CD8-positive, alpha-beta memory T cell (primary cell): ENCODE data around the gene TOR1A. TPM values are rescaled to one million over a fixed set of nuclear protein-coding genes. Genes with fewer than 3 reads are reported as not detected.
A peak's percentile ranks its signal among the peaks of the same experiment; 100 is the strongest.

Source experiments
- CTCF ChIA-PET: fragments of 350-600 bp; sonication (Branson Sonifier 250); formaldehyde crosslinking; loops from one replicate; lab custom pipeline; 2021; ENCODE audit warnings: antibody characterized with exemption; lab: Charles Lee
- POLR2A ChIA-PET: fragments of 350-600 bp; sonication (Branson Sonifier 250); formaldehyde crosslinking; loops from one replicate; lab custom pipeline; 2021; ENCODE audit warnings: antibody characterized with exemption; lab: Charles Lee
- DNase-seq, 5 donors: peaks; one replicate each; pipeline versions ENCODE4 v3.0.0 to v3.0.0-alpha.2; 2020 to 2022; ENCODE audit warnings: mixed read lengths in 1 of 5
- H3K27ac ChIP-seq: one replicate; pipeline ENCODE4 v1.7.0; 2013; ENCODE audit warnings: low read depth, mild to moderate bottlenecking, low read length, moderate library complexity
- H3K27me3 ChIP-seq: 2 replicates; pipeline ENCODE4 v1.7.0; 2013; ENCODE audit warnings: low read length, mild to moderate bottlenecking; ENCODE audit not compliant: insufficient read depth, poor library complexity, severe bottlenecking
- H3K36me3 ChIP-seq: 2 replicates; pipeline ENCODE4 v1.7.0; 2013; ENCODE audit warnings: mild to moderate bottlenecking, low read length, moderate library complexity; ENCODE audit not compliant: insufficient read depth
- H3K4me1 ChIP-seq: 2 replicates; pipeline ENCODE4 v1.7.0; 2013; ENCODE audit warnings: mild to moderate bottlenecking, low read length, moderate library complexity; ENCODE audit not compliant: insufficient read depth
- H3K4me3 ChIP-seq: 2 replicates; pipeline ENCODE4 v1.7.0; 2013; ENCODE audit warnings: mild to moderate bottlenecking, low read length
- H3K9me3 ChIP-seq: 2 replicates; pipeline ENCODE4 v1.7.0; 2013; ENCODE audit warnings: mild to moderate bottlenecking, low read length
- H3K27ac Mint-ChIP-seq, 8 donors: one replicate each; pipeline ENCODE4 v1.8.0; 2020 to 2021; ENCODE audit warnings: mixed read lengths in 8 of 8, mild to moderate bottlenecking in 6 of 8, inconsistent platforms in 3 of 8, moderate library complexity in 3 of 8
- H3K27me3 Mint-ChIP-seq, 2 donors: one replicate each; pipeline ENCODE4 v1.8.0; 2020 to 2021; ENCODE audit warnings: mixed read lengths in 2 of 2, mild to moderate bottlenecking in 1 of 2, moderate library complexity in 1 of 2
- H3K36me3 Mint-ChIP-seq, 3 donors: one replicate each; pipeline ENCODE4 v1.8.0; 2020 to 2021; ENCODE audit warnings: mixed read lengths in 3 of 3, inconsistent platforms in 1 of 3, mild to moderate bottlenecking in 1 of 3
- H3K4me1 Mint-ChIP-seq, 3 donors: one replicate each; pipeline ENCODE4 v1.8.0; 2020 to 2021; ENCODE audit warnings: mixed read lengths in 3 of 3, inconsistent platforms in 1 of 3, mild to moderate bottlenecking in 1 of 3
- H3K4me3 Mint-ChIP-seq, 7 donors: one replicate each; pipeline ENCODE4 v1.8.0; 2020 to 2021; ENCODE audit warnings: mixed read lengths in 7 of 7, mild to moderate bottlenecking in 6 of 7, moderate library complexity in 4 of 7, inconsistent platforms in 2 of 7
- H3K9me3 Mint-ChIP-seq, 5 donors: one replicate each; pipeline ENCODE4 v1.8.0; 2020 to 2022; ENCODE audit warnings: mixed read lengths in 5 of 5, mild to moderate bottlenecking in 3 of 5, moderate library complexity in 2 of 5, inconsistent platforms in 1 of 5
- polyA plus RNA-seq: library from polyadenylated mRNA; unstranded; fragments of 300-500 nt; fragmentation: Illumina TruSeq; gene quantifications from one replicate; pipeline ENCODE4 v1.2.3, GENCODE V29; 2021
- total RNA-seq, 2 experiments: library from RNA; stranded (reverse); gene quantifications; one replicate each; pipeline ENCODE4 v1.2.3, GENCODE V29; 2021

The TOR1A gene
- total and polyA plus RNA-seq, 3 experiments from 2014 or later: 53.8 to 73.8 (median 53.9) TPM

DNA sequence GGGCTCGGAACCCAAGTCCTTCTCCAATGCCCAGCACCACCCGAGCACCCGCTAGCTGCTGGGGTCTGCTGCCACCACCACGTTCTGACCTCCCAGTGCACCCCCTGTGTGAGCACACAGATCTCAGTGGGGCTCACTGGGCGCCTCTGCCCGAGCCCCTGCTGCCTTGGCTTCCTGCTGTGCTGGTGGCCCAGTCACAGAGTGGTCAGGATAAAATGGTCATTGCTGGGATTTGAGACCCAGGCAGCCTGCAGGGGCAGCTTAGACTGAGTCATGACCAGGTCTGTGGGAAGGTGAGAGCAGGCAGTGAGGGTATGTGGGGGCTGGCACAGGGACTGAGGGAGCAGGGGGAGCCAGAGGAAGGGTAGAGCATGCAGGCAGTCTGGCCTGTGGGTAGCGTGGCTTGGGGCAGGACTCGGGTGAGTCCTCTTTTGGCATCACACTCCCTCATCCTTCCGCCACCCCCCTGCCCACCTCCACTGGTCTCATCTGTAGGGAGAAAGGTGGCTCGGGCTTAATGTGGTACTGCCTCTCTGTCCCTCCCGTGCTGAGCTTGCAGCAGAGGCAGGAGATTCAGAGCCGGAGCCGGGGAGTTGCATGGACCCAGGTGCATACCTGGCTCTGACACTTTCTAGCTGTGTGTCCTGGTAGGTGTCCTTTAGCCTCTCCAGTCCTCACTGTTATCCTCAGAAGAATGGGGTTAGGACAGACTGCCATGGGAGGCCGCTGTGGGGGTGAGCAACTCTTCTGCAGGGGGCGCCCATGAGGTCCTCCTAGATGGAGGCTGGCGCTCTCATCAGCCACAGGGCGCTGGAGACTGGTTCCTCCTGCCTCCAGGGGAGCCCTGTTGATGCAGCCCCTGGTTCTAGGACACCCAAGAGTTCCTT lies 43.4 kb upstream of the TOR1A start:
- no peaks in the 10 kb centered on the region for H3K9me3 Mint-ChIP-seq
- Histone ChIP-seq H3K36me3 (peaks cover 6% of the 10 kb centered on the region), H3K4me1 (peaks cover 94% of the 10 kb centered on the region), H3K9me3 (no peaks in the 10 kb centered on the region), H3K4me3 (peak overlapping the region; percentile 18), H3K27ac (no peak overlapping the region), H3K27me3 (no peaks in the 10 kb centered on the region)
- H3K27ac Mint-ChIP-seq: peak overlapping the region; percentile 55 to 97 (median 92)
- peaks cover 7 to 52% (median 22%) of the 10 kb centered on the region in 3 donors for H3K36me3 Mint-ChIP-seq
- H3K4me1 Mint-ChIP-seq: peaks cover 67 to 94% (median 80%) of the 10 kb centered on the region in 3 donors
- H3K27me3 Mint-ChIP-seq: no peaks in the 10 kb centered on the region
- ChIA-PET POLR2A (interaction anchor here (0.5 to 1.6 kb wide), 5 partner anchors 16 to 81 kb away, joined by 3 to 11 read pairs (median 6); no protein-coding TSS in a partner anchor), CTCF (interaction anchor here (1.3 to 2.7 kb wide), 3 partner anchors 18 to 22 kb away, joined by 3 to 9 read pairs (median 7); no protein-coding TSS in a partner anchor)
- peak overlapping the region; percentile 37 to 76 (median 60) for H3K4me3 Mint-ChIP-seq
- peak in 1 of 5 donors; percentile 27 for DNase-seq

- H3K9me3 ChIP-seq: no peaks in the 10 kb centered on the region
- no peaks in the 10 kb centered on the region for H3K27me3 ChIP-seq
- ChIA-PET CTCF (interaction anchor here (1.0 kb wide), 1 partner anchor 18 kb away, joined by 3 read pairs; no protein-coding TSS in a partner anchor), POLR2A (interaction anchor here (1.2 kb wide), 1 partner anchor 22 kb away, joined by 4 read pairs; no protein-coding TSS in a partner anchor)
- peak overlapping the region; percentile 55 to 97 (median 92) for H3K27ac Mint-ChIP-seq
- peaks cover 7 to 53% (median 22%) of the 10 kb centered on the region in 3 donors for H3K36me3 Mint-ChIP-seq
- peak overlapping the region; percentile 33 for H3K4me3 ChIP-seq
- H3K9me3 Mint-ChIP-seq: no peaks in the 10 kb centered on the region
- DNase-seq: peak in 3 of 5 donors; percentile 28 to 81 (median 60)
- H3K4me3 Mint-ChIP-seq: peak overlapping the region; percentile 10 to 85 (median 63)
- H3K36me3 ChIP-seq: peaks cover 11% of the 10 kb centered on the region
- H3K27me3 Mint-ChIP-seq: no peaks in the 10 kb centered on the region
- peaks cover 98% of the 10 kb centered on the region for H3K4me1 ChIP-seq
- no peak overlapping the region for H3K27ac ChIP-seq
- H3K4me1 Mint-ChIP-seq: peaks cover 69 to 95% (median 78%) of the 10 kb centered on the region in 3 donors
Observed at GRCh38 chr9:129866394-129867135, 42.6 kb upstream of the TOR1A start.

GRCh38 chr9:129865668-129866320 lies 41.9 kb upstream of the TOR1A start:
- H3K27me3 Mint-ChIP-seq: no peaks in the 10 kb centered on the region
- H3K36me3 ChIP-seq: peaks cover 18% of the 10 kb centered on the region
- H3K9me3 ChIP-seq: no peaks in the 10 kb centered on the region
- H3K9me3 Mint-ChIP-seq: no peaks in the 10 kb centered on the region
- H3K27ac Mint-ChIP-seq: peak overlapping the region; percentile 55 to 97 (median 93)
- peak overlapping the region; percentile 33 for H3K4me3 ChIP-seq
- H3K27me3 ChIP-seq: no peaks in the 10 kb centered on the region
- peak overlapping the region in 5 of 7 donors; percentile 30 to 85 (median 63) for H3K4me3 Mint-ChIP-seq
- DNase-seq: no peak
- H3K27ac ChIP-seq: no peak overlapping the region
- H3K36me3 Mint-ChIP-seq: peaks cover 7 to 55% (median 19%) of the 10 kb centered on the region in 3 donors
- POLR2A ChIA-PET: interaction anchor here (0.7 to 1.2 kb wide), 2 partner anchors 23 to 125 kb away, joined by 3 to 4 read pairs; no protein-coding TSS in a partner anchor
- peaks cover 98% of the 10 kb centered on the region for H3K4me1 ChIP-seq
- CTCF ChIA-PET: interaction anchor here (1.0 to 1.7 kb wide), 3 partner anchors 19 to 21 kb away, joined by 3 to 6 read pairs (median 5); no protein-coding TSS in a partner anchor
- H3K4me1 Mint-ChIP-seq: peaks cover 72 to 95% (median 76%) of the 10 kb centered on the region in 3 donors

DNA sequence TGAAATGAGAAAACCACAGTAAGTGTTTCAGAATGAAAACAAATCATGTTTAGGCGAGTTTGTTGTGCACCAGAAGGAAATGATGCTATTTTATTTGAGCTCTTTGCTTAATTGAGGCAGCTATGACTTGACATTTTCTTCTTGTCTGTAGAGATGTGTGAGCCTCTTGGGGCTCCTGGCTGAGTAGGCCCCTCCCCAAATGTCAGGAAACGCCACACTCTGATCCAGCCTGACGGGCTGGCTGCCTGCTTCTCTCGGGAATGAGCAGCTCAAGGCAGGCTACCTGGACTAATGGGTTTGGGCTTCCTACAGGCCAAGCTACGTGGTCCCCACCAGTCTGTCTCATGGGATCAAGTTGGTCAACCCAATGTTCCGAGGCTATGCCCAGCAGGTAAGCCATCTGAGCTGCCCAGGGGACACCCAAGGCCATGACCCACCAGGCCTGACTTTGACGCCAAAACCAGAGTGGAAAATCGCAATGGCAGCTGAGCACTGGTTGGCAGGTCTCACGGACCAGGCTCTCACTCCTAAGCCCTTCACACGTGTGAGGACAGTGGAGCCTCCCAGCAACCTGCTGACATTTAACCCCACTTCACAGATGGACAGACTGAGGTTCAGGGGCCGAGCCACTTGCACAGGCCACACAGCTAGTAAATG lies 41.2 kb upstream of the TOR1A start:
- peak overlapping the region; percentile 25 for H3K27ac ChIP-seq
- Mint-ChIP-seq H3K27ac (peak overlapping the region; percentile 82 to 94 (median 88)), H3K4me3 (peak overlapping the region in 5 of 7 donors; percentile 24 to 63 (median 41))

GRCh38 chr9:129863059-129863690 lies 39.2 kb upstream of the TOR1A start:
- peaks cover 80% of the 10 kb centered on the region for H3K4me1 ChIP-seq

More for the DNA sequence above, 41.2 kb upstream of the TOR1A start:
- CTCF ChIA-PET: interaction anchor here (0.7 to 1.7 kb wide), 3 partner anchors 20 to 22 kb away, joined by 3 to 6 read pairs (median 5); no protein-coding TSS in a partner anchor
- Histone ChIP-seq H3K36me3 (peaks cover 23% of the 10 kb centered on the region), H3K4me3 (no peak overlapping the region), H3K4me1 (peaks cover 94% of the 10 kb centered on the region), H3K9me3 (no peaks in the 10 kb centered on the region), H3K27me3 (no peaks in the 10 kb centered on the region)
- DNase-seq: no peak
- Mint-ChIP-seq H3K4me1 (peaks cover 66 to 93% (median 73%) of the 10 kb centered on the region in 3 donors), H3K36me3 (peaks cover 7 to 57% (median 17%) of the 10 kb centered on the region in 3 donors), H3K27me3 (no peaks in the 10 kb centered on the region), H3K9me3 (no peaks in the 10 kb centered on the region)
- POLR2A ChIA-PET: interaction anchor here (0.5 to 0.7 kb wide), 2 partner anchors 99 to 126 kb away, joined by 3 to 10 read pairs; no protein-coding TSS in a partner anchor

GRCh38 chr9:129861447-129861827 lies 37.5 kb upstream of the TOR1A start:
- CTCF ChIA-PET: interaction anchor here (1.2 to 2.5 kb wide), 3 partner anchors 15 to 25 kb away, joined by 3 to 7 read pairs (median 6); no protein-coding TSS in a partner anchor
- no peaks in the 10 kb centered on the region for H3K27me3 Mint-ChIP-seq
- peak overlapping the region; percentile 76 to 98 (median 84) for H3K27ac Mint-ChIP-seq
- H3K27ac ChIP-seq: no peak overlapping the region
- peaks cover 47% of the 10 kb centered on the region for H3K36me3 ChIP-seq
- H3K4me1 ChIP-seq: peaks cover 69% of the 10 kb centered on the region
- H3K27me3 ChIP-seq: no peaks in the 10 kb centered on the region
- H3K4me3 Mint-ChIP-seq: peak overlapping the region in 3 of 7 donors; percentile 35 to 58 (median 56)
- POLR2A ChIA-PET: interaction anchor here (0.5 to 0.6 kb wide), 2 partner anchors 13 to 14 kb away, joined by 3 to 5 read pairs; no protein-coding TSS in a partner anchor
- H3K4me3 ChIP-seq: no peak overlapping the region
- DNase-seq: no peak
- peaks cover 7 to 67% (median 22%) of the 10 kb centered on the region in 3 donors for H3K36me3 Mint-ChIP-seq
- H3K9me3 Mint-ChIP-seq: no peaks in the 10 kb centered on the region
- H3K9me3 ChIP-seq: no peaks in the 10 kb centered on the region
- H3K4me1 Mint-ChIP-seq: peaks cover 40 to 70% (median 50%) of the 10 kb centered on the region in 3 donors

More at GRCh38 chr9:129863059-129863690, 39.2 kb upstream of the TOR1A start:
- Histone ChIP-seq H3K27me3 (no peaks in the 10 kb centered on the region), H3K4me3 (peak overlapping the region; percentile 30), H3K27ac (peak overlapping the region; percentile 68), H3K9me3 (no peaks in the 10 kb centered on the region), H3K36me3 (peaks cover 31% of the 10 kb centered on the region)
- CTCF ChIA-PET: interaction anchor here (0.6 to 1.4 kb wide), 3 partner anchors 15 to 27 kb away, joined by 3 to 6 read pairs (median 4); no protein-coding TSS in a partner anchor
- peak; percentile 58 to 86 (median 71) for DNase-seq
- peak overlapping the region; percentile 41 to 84 (median 73) for H3K4me3 Mint-ChIP-seq
- no peaks in the 10 kb centered on the region for H3K27me3 Mint-ChIP-seq
- peaks cover 7 to 59% (median 20%) of the 10 kb centered on the region in 3 donors for H3K36me3 Mint-ChIP-seq
- peaks cover 51 to 82% (median 57%) of the 10 kb centered on the region in 3 donors for H3K4me1 Mint-ChIP-seq
- POLR2A ChIA-PET: interaction anchor here (0.6 to 1.7 kb wide), 5 partner anchors 22 to 208 kb away, joined by 4 to 9 read pairs (median 4); no protein-coding TSS in a partner anchor
- H3K9me3 Mint-ChIP-seq: no peaks in the 10 kb centered on the region
- peak overlapping the region; percentile 88 to 98 (median 93) for H3K27ac Mint-ChIP-seq
